HG03469 (cell line): Measurements from ENCODE around the gene IQCE.

Experiments
- ATAC-seq: cut with Tn5 transposase; IDR thresholded peaks from one replicate; pipeline ENCODE4 v1.9.1; 2021; ENCODE audit warnings: mild to moderate bottlenecking, moderate library complexity, moderate number of reproducible peaks; ENCODE audit not compliant: unreplicated experiment

IQCE gene

DNA sequence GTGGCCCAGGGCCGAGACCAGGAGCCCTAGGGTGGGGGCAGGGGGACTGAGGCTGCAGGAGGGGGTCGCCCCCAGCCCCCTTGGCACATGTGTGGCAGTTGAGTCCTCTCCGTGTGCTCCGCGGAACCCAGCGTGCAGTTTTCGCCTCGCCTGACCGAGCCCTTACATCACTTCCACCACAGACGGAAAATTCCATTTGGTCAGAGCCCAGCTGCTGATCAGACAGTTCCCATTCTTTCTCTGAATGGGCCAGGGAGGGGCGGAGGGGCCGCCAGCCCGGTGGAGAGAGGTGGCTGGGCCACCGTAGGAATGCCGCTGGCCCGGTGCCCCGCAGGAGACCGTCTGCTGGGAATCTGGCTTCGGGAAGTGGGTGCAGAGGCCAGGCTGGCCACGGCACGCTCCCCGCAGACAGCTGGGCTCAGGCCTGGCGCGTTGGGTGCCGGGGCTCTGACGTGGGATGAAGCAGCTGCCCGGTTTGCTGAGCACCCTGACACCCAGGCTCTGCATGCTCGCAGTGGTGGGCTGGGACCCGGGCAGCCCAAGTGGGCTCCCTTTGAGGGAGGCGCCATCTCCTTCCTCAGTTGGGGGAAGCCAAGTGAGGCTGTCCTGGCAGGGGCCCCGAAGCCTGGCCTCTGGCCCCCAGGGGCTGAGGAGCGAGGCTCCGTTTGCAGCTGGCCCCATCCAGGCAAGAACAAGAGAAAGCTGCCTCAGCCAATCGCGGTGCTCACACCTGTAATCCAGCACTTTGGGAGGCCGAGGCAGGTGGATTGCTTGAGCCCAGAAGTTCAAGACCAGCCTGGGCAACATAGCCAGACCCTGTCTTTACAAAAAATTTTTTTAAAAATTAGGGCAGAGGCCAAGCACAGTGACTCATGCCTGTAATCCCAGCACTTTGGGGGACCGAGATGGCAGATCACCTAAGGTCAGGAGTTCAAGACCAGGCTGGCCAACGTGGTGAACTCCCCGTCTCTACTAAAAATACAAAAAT, 82.9 kb downstream of the IQCE start:
- no peak for ATAC-seq

- ATAC-seq: no peak
These were observed 84.8 kb downstream of the IQCE start for GRCh38 chr7:2643386-2644219.

DNA sequence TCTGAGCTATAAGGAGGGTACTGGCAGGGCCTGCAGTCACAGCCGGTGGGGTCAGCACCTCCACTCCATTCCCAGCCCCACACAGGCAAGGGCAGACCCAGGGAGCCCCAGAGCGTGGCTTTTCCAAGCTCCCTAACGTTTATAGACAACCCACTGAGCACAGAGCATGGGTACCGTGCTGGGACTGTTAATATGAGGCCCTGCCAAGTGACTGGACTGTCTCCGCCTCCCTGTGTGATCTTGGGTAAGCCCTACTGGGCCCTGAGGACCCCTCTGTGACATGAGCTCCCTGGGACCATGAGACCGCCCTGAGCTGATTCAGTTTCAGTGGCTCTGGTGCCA, 85.4 kb downstream of the IQCE start:
- ATAC-seq: no peak

GRCh38 chr7:2644562-2645273, 85.9 kb downstream of the IQCE start:
- no peak for ATAC-seq

- no peak for ATAC-seq
These were observed 86.6 kb downstream of the IQCE start for GRCh38 chr7:2645274-2645868.

DNA sequence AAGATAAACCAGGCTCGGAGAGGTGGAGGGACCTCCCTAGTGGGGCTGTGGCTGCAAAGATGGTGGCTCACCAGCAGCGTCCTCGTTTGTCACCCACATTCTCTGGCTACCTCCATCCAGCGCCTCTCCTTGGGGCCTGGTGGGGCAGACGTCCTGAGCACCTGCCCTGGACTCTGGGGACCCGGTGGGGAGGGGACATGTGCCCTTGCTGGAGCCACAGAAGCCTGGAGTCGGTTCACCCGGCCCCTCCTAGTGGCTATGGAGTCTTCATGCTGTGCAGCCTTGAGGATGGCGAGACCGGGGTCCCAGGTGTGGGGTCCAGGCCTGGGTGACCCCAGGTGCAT, 87.5 kb downstream of the IQCE start:
- no peak for ATAC-seq

DNA sequence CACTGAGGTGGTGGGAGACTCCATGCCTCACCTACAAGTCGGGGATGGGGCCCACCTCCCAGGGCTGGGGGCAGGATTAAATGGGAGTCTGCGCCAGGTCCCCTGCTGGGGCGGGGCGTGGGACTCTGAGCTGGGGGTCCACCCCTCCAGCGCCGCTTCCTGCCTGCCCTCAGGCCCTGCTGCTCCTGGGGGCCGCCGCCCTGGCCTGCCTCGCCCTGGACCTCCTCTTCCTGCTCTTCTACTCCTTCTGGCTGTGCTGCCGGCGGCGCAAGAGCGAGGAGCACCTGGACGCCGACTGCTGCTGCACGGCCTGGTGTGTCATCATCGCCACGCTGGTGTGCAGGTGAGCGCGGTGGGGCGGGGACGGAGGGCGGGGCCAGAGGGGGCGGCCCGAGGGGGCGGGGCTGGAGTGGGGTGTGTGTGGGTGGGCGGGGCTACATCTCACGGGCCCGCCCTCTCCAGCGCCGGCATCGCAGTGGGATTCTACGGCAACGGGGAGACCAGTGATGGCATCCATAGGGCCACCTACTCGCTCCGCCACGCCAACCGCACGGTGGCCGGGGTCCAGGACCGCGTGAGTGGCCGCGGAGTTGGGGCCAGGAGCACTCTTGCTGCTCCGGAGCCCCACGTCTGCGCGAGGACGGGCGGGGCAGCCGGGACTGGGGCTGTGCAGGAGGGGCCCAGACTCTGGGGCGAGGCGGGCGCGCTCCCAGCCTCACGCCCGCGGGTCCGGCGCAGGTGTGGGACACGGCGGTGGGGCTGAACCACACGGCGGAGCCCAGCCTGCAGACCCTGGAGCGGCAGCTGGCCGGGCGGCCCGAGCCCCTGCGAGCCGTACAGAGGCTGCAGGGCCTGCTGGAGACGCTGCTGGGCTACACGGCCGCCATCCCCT, 88.1 kb downstream of the IQCE start:
- no peak for ATAC-seq

GRCh38 chr7:2647594-2648172, 88.9 kb downstream of the IQCE start:
- no peak for ATAC-seq

GRCh38 chr7:2649139-2649838, 90.5 kb downstream of the IQCE start:
- no peak for ATAC-seq

DNA sequence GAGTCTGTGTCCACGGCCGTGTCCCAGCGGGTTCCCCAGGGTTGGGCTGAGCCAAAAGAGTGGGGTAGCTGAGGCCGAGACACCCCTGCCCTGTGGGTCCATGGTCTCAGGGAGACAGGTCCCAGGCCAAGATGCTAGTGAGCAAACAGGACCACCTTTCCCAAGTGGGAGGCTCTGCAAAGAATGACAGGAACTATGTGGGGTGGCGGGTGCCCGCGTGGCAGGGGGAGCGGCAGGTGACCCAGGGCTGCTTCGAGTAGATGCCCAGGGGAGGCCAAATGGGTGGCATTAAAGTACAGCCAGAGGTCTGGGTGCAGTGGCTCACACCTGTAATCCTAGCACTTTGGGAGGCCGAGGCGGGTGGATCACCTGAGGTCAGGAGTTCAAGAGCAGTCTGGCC, 91.2 kb downstream of the IQCE start:
- no peak for ATAC-seq

GRCh38 chr7:2650451-2650850, 91.7 kb downstream of the IQCE start:
- no peak for ATAC-seq

DNA sequence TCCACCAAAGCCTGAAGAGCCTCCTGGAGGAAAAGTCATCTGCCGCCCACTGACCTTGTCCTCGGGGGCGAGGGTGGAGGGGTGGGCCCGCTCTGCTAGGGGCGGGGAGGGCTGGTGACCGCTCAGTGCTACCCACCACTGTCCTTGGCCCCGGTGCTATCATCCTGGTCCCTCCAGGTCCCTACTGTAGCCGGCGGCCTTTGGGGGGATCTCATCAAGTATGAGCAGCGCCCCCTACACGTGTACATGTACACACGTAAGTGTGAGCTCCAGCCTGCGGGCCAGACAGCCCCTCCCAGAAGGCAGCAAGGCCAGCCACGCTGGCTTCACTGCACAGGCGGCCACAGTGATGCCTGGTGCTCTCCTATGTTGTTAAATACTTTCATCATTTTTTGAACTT, 92.6 kb downstream of the IQCE start:
- ATAC-seq: no peak

DNA sequence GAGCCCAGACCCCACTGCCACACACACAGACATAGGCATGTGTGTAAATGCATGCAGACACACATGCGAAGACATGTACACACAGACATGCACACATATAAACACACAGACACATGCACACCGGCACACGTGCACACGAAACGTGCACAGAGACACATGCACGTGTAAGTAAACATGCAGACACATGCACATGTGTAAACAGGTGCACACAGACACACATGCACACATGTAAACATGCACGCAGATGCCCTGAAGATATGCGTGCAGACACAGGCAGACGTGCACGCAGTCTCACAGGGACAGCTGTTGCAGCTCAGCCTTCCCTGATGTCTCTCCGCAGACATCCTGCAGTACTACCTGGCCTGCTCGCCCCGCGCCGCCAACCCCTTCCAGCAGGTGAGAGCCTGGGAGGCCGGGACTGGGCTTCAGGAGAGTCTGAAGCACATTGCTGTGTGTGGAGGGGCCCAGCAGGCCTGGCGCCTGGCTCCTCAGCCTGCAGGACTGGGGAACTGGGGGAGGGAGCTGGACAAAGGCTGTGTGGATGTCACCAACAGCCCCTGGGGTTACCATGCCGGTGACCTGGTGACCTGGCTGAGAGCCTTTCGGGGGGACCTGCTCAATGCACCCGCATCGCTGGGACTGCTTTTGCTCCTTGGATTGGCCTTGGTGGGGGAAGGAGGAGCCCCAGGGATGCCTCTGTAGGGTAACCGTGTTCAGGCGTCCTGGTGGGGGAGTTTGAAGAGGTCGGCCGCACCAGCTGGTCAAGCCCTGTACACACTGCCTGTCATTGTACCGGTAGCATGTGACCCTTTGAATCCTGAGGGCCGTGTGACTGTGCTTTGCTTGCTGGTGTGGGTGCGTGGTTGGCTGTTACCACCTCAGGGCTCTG, 93.3 kb downstream of the IQCE start:
- no peak for ATAC-seq

DNA sequence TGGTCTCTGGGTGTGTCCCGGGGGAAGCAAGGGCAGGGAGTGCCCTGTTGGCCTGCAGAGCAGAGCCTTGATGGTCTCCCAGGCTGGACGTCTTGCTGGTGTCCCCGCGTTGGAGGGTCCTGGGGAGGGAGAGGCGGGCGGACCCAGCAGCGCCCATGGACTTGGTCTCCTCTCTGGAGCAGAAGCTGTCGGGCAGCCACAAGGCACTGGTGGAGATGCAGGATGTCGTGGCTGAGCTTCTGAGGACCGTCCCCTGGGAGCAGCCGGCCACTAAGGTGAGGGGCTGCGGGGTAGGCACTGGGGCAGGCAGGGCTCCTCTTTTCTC, 93.9 kb downstream of the IQCE start:
- no peak for ATAC-seq

- no peak for ATAC-seq
These were observed 95.3 kb downstream of the IQCE start for GRCh38 chr7:2654059-2654458.

DNA sequence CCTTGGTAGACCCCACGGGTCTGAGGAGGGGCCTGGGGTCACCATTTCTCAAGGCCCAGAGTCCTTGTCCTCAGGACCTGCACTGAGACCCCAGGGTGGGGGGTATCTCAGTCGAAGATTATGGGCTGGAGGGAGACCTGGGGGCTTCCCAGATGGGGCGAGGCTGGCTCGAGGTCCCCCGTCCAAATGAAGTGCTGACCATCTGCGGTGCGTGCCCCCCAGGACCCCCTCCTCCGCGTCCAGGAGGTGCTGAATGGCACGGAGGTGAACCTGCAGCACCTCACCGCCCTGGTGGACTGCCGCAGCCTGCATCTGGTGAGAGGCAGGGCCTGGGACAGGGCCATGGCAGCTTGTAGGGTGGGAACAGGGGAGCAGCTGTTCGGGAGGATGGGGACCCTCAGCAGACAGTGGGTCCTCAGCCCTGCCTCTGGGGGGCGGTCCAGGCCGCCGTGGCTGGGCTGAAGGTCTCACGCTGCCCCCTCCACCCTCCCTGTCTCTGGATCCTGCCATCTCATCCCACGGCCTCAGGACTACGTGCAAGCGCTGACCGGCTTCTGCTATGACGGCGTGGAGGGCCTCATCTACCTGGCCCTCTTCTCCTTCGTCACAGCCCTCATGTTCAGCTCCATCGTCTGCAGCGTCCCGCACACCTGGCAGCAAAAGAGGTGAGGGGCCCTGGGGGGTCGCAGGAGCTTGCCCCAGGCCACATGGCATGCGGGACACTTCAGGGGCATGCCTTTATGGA, 97.3 kb downstream of the IQCE start:
- no peak for ATAC-seq

- ATAC-seq: no peak
These were observed 98.4 kb downstream of the IQCE start for GRCh38 chr7:2657208-2657607.
